Natural killer cell treated with Interleukin-12 subunit alpha and Interleukin-12 subunit beta and Interleukin-15 and Interleukin-18, amount 100 ng/mL, for 72 hours (primary cell): Measurements from ENCODE around the gene CTSS. TPM values are rescaled to one million over a fixed set of nuclear protein-coding genes. Genes with fewer than 3 reads are reported as not detected.
A peak's percentile ranks its signal among the peaks of the same experiment; 100 is the strongest.

Experiments
- ATAC-seq, 2 donors: fragments of 150-1000 bp; cut with Tn5 transposase in 1 of 2; sonication (Bioruptor Pico), chemical (Tn5 transposase) in 1 of 2; 2 replicates each; pipeline ENCODE4 v1.10.0; 2021
- DNase-seq: peaks from one replicate; pipeline ENCODE4 v3.0.0; 2022; ENCODE audit warnings: low spot score
- H3K27ac Mint-ChIP-seq, 2 donors: 1 replicate in 1 of 2; 2 replicates in 1 of 2; pipeline ENCODE4 v1.8.0; 2022; ENCODE audit warnings: mixed read lengths in 2 of 2, mild to moderate bottlenecking in 1 of 2, moderate library complexity in 1 of 2
- H3K27me3 Mint-ChIP-seq, 2 donors: 1 replicate in 1 of 2; 2 replicates in 1 of 2; pipeline ENCODE4 v1.8.0; 2022; ENCODE audit warnings: mixed read lengths in 2 of 2
- H3K36me3 Mint-ChIP-seq: one replicate; pipeline ENCODE4 v1.8.0; 2022; ENCODE audit warnings: mixed read lengths
- H3K4me1 Mint-ChIP-seq, 2 donors: 1 replicate in 1 of 2; 2 replicates in 1 of 2; pipeline ENCODE4 v1.8.0; 2022; ENCODE audit warnings: low read depth in 2 of 2, mixed read lengths in 2 of 2, mild to moderate bottlenecking in 1 of 2
- H3K4me3 Mint-ChIP-seq: one replicate; pipeline ENCODE4 v1.8.0; 2022; ENCODE audit warnings: mixed read lengths
- H3K9me3 Mint-ChIP-seq: 2 replicates; pipeline ENCODE4 v1.8.0; 2022; ENCODE audit warnings: mixed read lengths
- total RNA-seq, 2 donors: library from RNA; stranded (reverse); gene quantifications; one replicate each; pipeline ENCODE4 v1.2.3, GENCODE V29; 2022

The CTSS gene
- total RNA-seq, 2 donors from 2014 or later = 76.2 to 248 TPM

GRCh38 chr1:150763018-150763417 is 2.6 kb downstream of the CTSS start:
- H3K27ac Mint-ChIP-seq = peak overlapping the region in 1 of 2 donors; percentile 5
- DNase-seq = no peak
- no peak for ATAC-seq
- H3K4me3 Mint-ChIP-seq = peak overlapping the region; percentile 54
- peaks cover 42 to 50% of the 10 kb centered on the region in 2 donors for H3K4me1 Mint-ChIP-seq
- H3K27me3 Mint-ChIP-seq = no peaks in the 10 kb centered on the region
- no peaks in the 10 kb centered on the region for H3K9me3 Mint-ChIP-seq
- peaks cover 23% of the 10 kb centered on the region for H3K36me3 Mint-ChIP-seq

- peak overlapping the region; percentile 54 for H3K4me3 Mint-ChIP-seq
- peaks cover 23% of the 10 kb centered on the region for H3K36me3 Mint-ChIP-seq
- no peak for ATAC-seq
- H3K27ac Mint-ChIP-seq = peak overlapping the region in 1 of 2 donors; percentile 5
- H3K27me3 Mint-ChIP-seq = no peaks in the 10 kb centered on the region
- H3K4me1 Mint-ChIP-seq = peaks cover 42 to 50% of the 10 kb centered on the region in 2 donors
- DNase-seq = no peak
- no peaks in the 10 kb centered on the region for H3K9me3 Mint-ChIP-seq
Observed at GRCh38 chr1:150762552-150762951, 3.0 kb downstream of the CTSS start.

GRCh38 chr1:150761801-150762200 is 3.8 kb downstream of the CTSS start:
- ATAC-seq (no peak), DNase-seq (no peak)
- no peaks in the 10 kb centered on the region for H3K27me3 Mint-ChIP-seq
- no peak overlapping the region for H3K27ac Mint-ChIP-seq
- peaks cover 23% of the 10 kb centered on the region for H3K36me3 Mint-ChIP-seq
- H3K4me3 Mint-ChIP-seq = no peak overlapping the region
- peaks cover 42 to 50% of the 10 kb centered on the region in 2 donors for H3K4me1 Mint-ChIP-seq
- H3K9me3 Mint-ChIP-seq = no peaks in the 10 kb centered on the region

- DNase-seq = no peak
- H3K4me1 Mint-ChIP-seq = peaks cover 37 to 42% of the 10 kb centered on the region in 2 donors
- H3K27me3 Mint-ChIP-seq = no peaks in the 10 kb centered on the region
- peaks cover 18% of the 10 kb centered on the region for H3K36me3 Mint-ChIP-seq
- H3K9me3 Mint-ChIP-seq = no peaks in the 10 kb centered on the region
- no peak overlapping the region for H3K27ac Mint-ChIP-seq
- no peak overlapping the region for H3K4me3 Mint-ChIP-seq
- no peak for ATAC-seq
Observed at GRCh38 chr1:150760013-150760412, 5.6 kb downstream of the CTSS start.

GRCh38 chr1:150753416-150753815 is 12.2 kb downstream of the CTSS start:
- Mint-ChIP-seq H3K9me3 (no peaks in the 10 kb centered on the region), H3K27ac (no peak overlapping the region), H3K36me3 (peaks cover 6% of the 10 kb centered on the region), H3K4me1 (no peaks in the 10 kb centered on the region), H3K4me3 (no peak overlapping the region), H3K27me3 (no peaks in the 10 kb centered on the region)
- no peak for ATAC-seq
- DNase-seq = no peak

GRCh38 chr1:150751443-150751842 is 14.1 kb downstream of the CTSS start:
- H3K27ac Mint-ChIP-seq = no peak overlapping the region
- H3K36me3 Mint-ChIP-seq = peaks cover 6% of the 10 kb centered on the region
- H3K4me1 Mint-ChIP-seq = no peaks in the 10 kb centered on the region

GRCh38 chr1:150749720-150750311 is 15.8 kb downstream of the CTSS start:
- ATAC-seq = no peak
- no peaks in the 10 kb centered on the region for H3K27me3 Mint-ChIP-seq
- H3K4me3 Mint-ChIP-seq = no peak overlapping the region
- no peak overlapping the region for H3K27ac Mint-ChIP-seq
- no peaks in the 10 kb centered on the region for H3K4me1 Mint-ChIP-seq
- DNase-seq = no peak
- H3K36me3 Mint-ChIP-seq = peaks cover 6% of the 10 kb centered on the region
- H3K9me3 Mint-ChIP-seq = no peaks in the 10 kb centered on the region

More at GRCh38 chr1:150751443-150751842, 14.1 kb downstream of the CTSS start:
- ATAC-seq = no peak
- Mint-ChIP-seq H3K9me3 (no peaks in the 10 kb centered on the region), H3K4me3 (no peak overlapping the region), H3K27me3 (no peaks in the 10 kb centered on the region)
- DNase-seq = no peak

GRCh38 chr1:150748878-150749719 is 16.5 kb downstream of the CTSS start:
- DNase-seq (no peak), ATAC-seq (no peak)
- Mint-ChIP-seq H3K9me3 (no peaks in the 10 kb centered on the region), H3K36me3 (peaks cover 6% of the 10 kb centered on the region), H3K4me1 (no peaks in the 10 kb centered on the region), H3K27ac (no peak overlapping the region), H3K27me3 (no peaks in the 10 kb centered on the region), H3K4me3 (no peak overlapping the region)

GRCh38 chr1:150730130-150730721 is 35.4 kb downstream of the CTSS start:
- no peaks in the 10 kb centered on the region for H3K36me3 Mint-ChIP-seq

GRCh38 chr1:150724336-150724735 is 41.2 kb downstream of the CTSS start:
- ATAC-seq (no peak), DNase-seq (no peak)
- H3K4me3 Mint-ChIP-seq = no peak overlapping the region
- no peaks in the 10 kb centered on the region for H3K36me3 Mint-ChIP-seq
- H3K9me3 Mint-ChIP-seq = no peaks in the 10 kb centered on the region
- H3K27me3 Mint-ChIP-seq = no peaks in the 10 kb centered on the region
- no peaks in the 10 kb centered on the region for H3K4me1 Mint-ChIP-seq
- H3K27ac Mint-ChIP-seq = no peak overlapping the region

More at GRCh38 chr1:150730130-150730721, 35.4 kb downstream of the CTSS start:
- ATAC-seq (no peak), DNase-seq (no peak)
- Mint-ChIP-seq H3K4me3 (no peak overlapping the region), H3K27me3 (no peaks in the 10 kb centered on the region), H3K4me1 (no peaks in the 10 kb centered on the region), H3K27ac (no peak overlapping the region), H3K9me3 (no peaks in the 10 kb centered on the region)

GRCh38 chr1:150720703-150721102 is 44.9 kb downstream of the CTSS start, which contains the start of gene HORMAD1:
Gene HORMAD1 (minus strand): TSS chr1:150720895. CDS start chr1:150719505, 1,390 bp downstream.
- Mint-ChIP-seq H3K27me3 (no peaks in the 10 kb centered on the region), H3K4me1 (peaks cover 4 to 6% of the 10 kb centered on the region in 2 donors), H3K4me3 (no peak within 1 kb of the TSS), H3K9me3 (no peaks in the 10 kb centered on the region), H3K27ac (no peak within 1 kb of the TSS), H3K36me3 (no peaks in the 10 kb centered on the region)
- ATAC-seq (no peak), DNase-seq (no peak)

GRCh38 chr1:150720098-150720497 is 45.5 kb downstream of the CTSS start:
- H3K27me3 Mint-ChIP-seq = no peaks in the 10 kb centered on the region
- no peak overlapping the region for H3K27ac Mint-ChIP-seq
- peaks cover 4 to 6% of the 10 kb centered on the region in 2 donors for H3K4me1 Mint-ChIP-seq
- H3K9me3 Mint-ChIP-seq = no peaks in the 10 kb centered on the region
- H3K4me3 Mint-ChIP-seq = no peak overlapping the region
- no peaks in the 10 kb centered on the region for H3K36me3 Mint-ChIP-seq
- DNase-seq (no peak), ATAC-seq (no peak)

- no peaks in the 10 kb centered on the region for H3K9me3 Mint-ChIP-seq
- ATAC-seq (peak; percentile 70 to 90), DNase-seq (no peak)
- peaks cover 4 to 6% of the 10 kb centered on the region in 2 donors for H3K4me1 Mint-ChIP-seq
- peak overlapping the region in 1 of 2 donors; percentile 55 for H3K27ac Mint-ChIP-seq
- no peaks in the 10 kb centered on the region for H3K36me3 Mint-ChIP-seq
- no peaks in the 10 kb centered on the region for H3K27me3 Mint-ChIP-seq
- no peak overlapping the region for H3K4me3 Mint-ChIP-seq
Observed at GRCh38 chr1:150718225-150718891, 47.2 kb downstream of the CTSS start.
